Lung (tissue), 12 donors: ENCODE results near the gene KBTBD4. TPM values are rescaled to one million over a fixed set of nuclear protein-coding genes. Genes with fewer than 3 reads are reported as not detected.
A peak's percentile ranks its signal among the peaks of the same experiment; 100 is the strongest.
"Not testable (repeated sequence)": the region's sequence is repeated elsewhere in the genome, so short reads cannot be mapped to it uniquely, and the experiment has no call there.

Experiments
- ATAC-seq: fragments of 200-7000 bp; cut with Tn5 transposase; one replicate; pipeline ENCODE4 v1.9.1; 2020; ENCODE audit warnings: moderate number of reproducible peaks; ENCODE audit not compliant: insufficient read depth, low FRiP score
- DNase-seq, 3 donors: peaks; one replicate each; pipeline ENCODE4 v3.0.0-alpha.2; 2013 to 2017
- H3K27ac ChIP-seq, 2 donors: one replicate each; pipeline ENCODE4 v1.5.1; 2013; ENCODE audit warnings: mild to moderate bottlenecking in 2 of 2, moderate library complexity in 2 of 2, control low read depth in 1 of 2, inconsistent platforms in 1 of 2, low read depth in 1 of 2, low read length in 1 of 2
- H3K27me3 ChIP-seq, 3 donors: one replicate each; pipeline ENCODE4 v1.5.1; 2013; ENCODE audit warnings: low read length in 2 of 3; ENCODE audit not compliant: control insufficient read depth in 3 of 3, insufficient read depth in 3 of 3
- H3K36me3 ChIP-seq, 4 donors: one replicate each; pipeline ENCODE4 v1.5.1; 2013; ENCODE audit warnings: low read length in 4 of 4, mild to moderate bottlenecking in 1 of 4, moderate library complexity in 1 of 4; ENCODE audit not compliant: control insufficient read depth in 4 of 4, insufficient read depth in 4 of 4
- H3K4me1 ChIP-seq, 5 donors: one replicate each; pipeline ENCODE4 v1.5.1; 2013; ENCODE audit warnings: low read length in 5 of 5, mild to moderate bottlenecking in 2 of 5, moderate library complexity in 1 of 5; ENCODE audit not compliant: control insufficient read depth in 5 of 5, insufficient read depth in 5 of 5
- H3K4me3 ChIP-seq: one replicate; pipeline ENCODE4 v1.5.1; 2013; ENCODE audit warnings: mild to moderate bottlenecking, control low read depth, moderate library complexity
- H3K9ac ChIP-seq, 2 donors: one replicate each; pipeline ENCODE4 v1.5.1; 2013; ENCODE audit warnings: low read length in 2 of 2, control low read depth in 1 of 2; ENCODE audit not compliant: insufficient read depth in 1 of 2
- H3K9me3 ChIP-seq, 4 donors: one replicate each; pipeline ENCODE4 v1.5.1; 2013; ENCODE audit warnings: low read length in 3 of 4, mild to moderate bottlenecking in 1 of 4, moderate library complexity in 1 of 4; ENCODE audit not compliant: control insufficient read depth in 4 of 4, insufficient read depth in 3 of 4
- WGBS, 2 donors: extraction: QIAGEN DNeasy Blood & Tissue Kit; methylation state at CpG; one replicate each; pipeline ENCODE4 v1.1.7; 2013; 5-methylcytosine and 5-hydroxymethylcytosine counted together
- polyA plus RNA-seq, 2 donors: library from polyadenylated mRNA; stranded (reverse); fragments of 200-250 nt; gene quantifications; one replicate each; pipeline ENCODE4 v1.2.1, GENCODE V29; 2013
- total RNA-seq, 2 donors: library from RNA; depleted of rRNA in 1 of 2; stranded (reverse); fragments of >200 nt in 1 of 2; gene quantifications; one replicate each; pipeline ENCODE4 v1.2.1, GENCODE V29; 2014 to 2021
- TF ChIP-seq, protein P1 (sequence below): IDR thresholded peaks from 2 replicates; pipeline ENCODE4 v1.5.1; 2012; ENCODE audit warnings: mild to moderate bottlenecking; ENCODE audit errors: control extremely low read depth, extremely low read depth
- donor health status: control.
- donor health status: control.
- donor health status: Bipolar disorder and iron deficiency.
- donor health status: healthy.
- donor health status: DM: yes; HTN: yes; CAD: no.

KBTBD4 gene
- total and polyA plus RNA-seq, 4 donors: 5.8 to 17.1 (median 15.9) TPM

GRCh38 chr11:47565340-47566148 is 13.2 kb downstream of the KBTBD4 start, which contains the start of gene PTPMT1:
Gene PTPMT1 (plus strand): TSS chr11:47565599. CDS start chr11:47565623, 24 bp downstream.
- H3K4me3 ChIP-seq: peak within 1 kb of the TSS; percentile 75
- TF ChIP-seq, protein P1, sequence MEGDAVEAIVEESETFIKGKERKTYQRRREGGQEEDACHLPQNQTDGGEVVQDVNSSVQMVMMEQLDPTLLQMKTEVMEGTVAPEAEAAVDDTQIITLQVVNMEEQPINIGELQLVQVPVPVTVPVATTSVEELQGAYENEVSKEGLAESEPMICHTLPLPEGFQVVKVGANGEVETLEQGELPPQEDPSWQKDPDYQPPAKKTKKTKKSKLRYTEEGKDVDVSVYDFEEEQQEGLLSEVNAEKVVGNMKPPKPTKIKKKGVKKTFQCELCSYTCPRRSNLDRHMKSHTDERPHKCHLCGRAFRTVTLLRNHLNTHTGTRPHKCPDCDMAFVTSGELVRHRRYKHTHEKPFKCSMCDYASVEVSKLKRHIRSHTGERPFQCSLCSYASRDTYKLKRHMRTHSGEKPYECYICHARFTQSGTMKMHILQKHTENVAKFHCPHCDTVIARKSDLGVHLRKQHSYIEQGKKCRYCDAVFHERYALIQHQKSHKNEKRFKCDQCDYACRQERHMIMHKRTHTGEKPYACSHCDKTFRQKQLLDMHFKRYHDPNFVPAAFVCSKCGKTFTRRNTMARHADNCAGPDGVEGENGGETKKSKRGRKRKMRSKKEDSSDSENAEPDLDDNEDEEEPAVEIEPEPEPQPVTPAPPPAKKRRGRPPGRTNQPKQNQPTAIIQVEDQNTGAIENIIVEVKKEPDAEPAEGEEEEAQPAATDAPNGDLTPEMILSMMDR: no peak
- WGBS, 2 donors: 1% methylated on average over 77 to 86 of the region's 86 CpGs
- no peaks in the 10 kb centered on the region for H3K9me3 ChIP-seq
- DNase-seq (peak; percentile 84 to 88 (median 87)), ATAC-seq (peak; percentile 93)
- no peaks in the 10 kb centered on the region for H3K27me3 ChIP-seq
- H3K27ac ChIP-seq: peak within 1 kb of the TSS; percentile 38 to 91
- H3K36me3 ChIP-seq: peaks cover 0 to 8% (median 5%) of the 10 kb centered on the region in 4 donors
- peaks cover 0 to 9% (median 0%) of the 10 kb centered on the region in 5 donors for H3K4me1 ChIP-seq
- H3K9ac ChIP-seq: peak within 1 kb of the TSS; percentile 61 to 88

- peaks cover 0 to 9% (median 0%) of the 10 kb centered on the region in 5 donors for H3K4me1 ChIP-seq
- H3K9me3 ChIP-seq: no peaks in the 10 kb centered on the region
- H3K27ac ChIP-seq: peak overlapping the region; percentile 38 to 91
- 10% methylated on average over 11 of the region's 11 CpGs for WGBS, 2 donors
- no peak for DNase-seq
- peak overlapping the region; percentile 61 to 88 for H3K9ac ChIP-seq
- ATAC-seq: no peak
- no peaks in the 10 kb centered on the region for H3K27me3 ChIP-seq
- H3K4me3 ChIP-seq: peak overlapping the region; percentile 75
- TF ChIP-seq, protein P1: no peak
- H3K36me3 ChIP-seq: peaks cover 0 to 8% (median 4%) of the 10 kb centered on the region in 4 donors
Observed at GRCh38 chr11:47564933-47565339, 13.8 kb downstream of the KBTBD4 start.

- ATAC-seq, H3K36me3 ChIP-seq, H3K27me3 ChIP-seq, DNase-seq, H3K9ac ChIP-seq, H3K9me3 ChIP-seq, H3K27ac ChIP-seq, H3K4me3 ChIP-seq, H3K4me1 ChIP-seq: not testable (repeated sequence)
- 90 to 93% methylated on average over 10 of the region's 10 CpGs for WGBS, 2 donors
Observed at GRCh38 chr11:47564366-47564765, 14.4 kb downstream of the KBTBD4 start.

- not testable (repeated sequence) for H3K27ac ChIP-seq, H3K4me3 ChIP-seq, H3K36me3 ChIP-seq, H3K4me1 ChIP-seq, H3K9ac ChIP-seq, DNase-seq, H3K27me3 ChIP-seq, H3K9me3 ChIP-seq, ATAC-seq
- WGBS, 2 donors: 93 to 94% methylated on average over 4 of the region's 4 CpGs
Observed at GRCh38 chr11:47562393-47562792, 16.4 kb downstream of the KBTBD4 start.
